ENCODE results near the gene KANSL1. TPM values are rescaled to one million over a fixed set of nuclear protein-coding genes. Genes with fewer than 3 reads are reported as not detected.

Gene KANSL1
- total and polyA plus RNA-seq, 2 of the 4 experiments (the other 2 are of a cell fraction) = 19.1 to 49.6 TPM

GRCh38 chr17:46126840-46127239, 66.4 kb downstream of the KANSL1 start:
- Histone ChIP-seq H3K27ac (ENCODE audit: insufficient read depth, low read length) (no peak overlapping the region), H3K9ac (ENCODE audit: low read depth, low read length) (no peak overlapping the region), H2AFZ (replicated peaks; ENCODE audit: low read length, poor library complexity) (no peak overlapping the region), H4K91ac (ENCODE audit: insufficient read depth, low read depth, low read length) (no peak overlapping the region), H3K9me1 (ENCODE audit: insufficient read depth, low read length) (peaks cover 22% of the 10 kb centered on the region), H4K5ac (ENCODE audit: low read depth, low read length) (no peak overlapping the region), H4K8ac (ENCODE audit: low read depth in 2 of 2, low read length in 2 of 2) (no peak overlapping the region), H2BK15ac (ENCODE audit: low read depth, low read length) (no peak overlapping the region), H3K4me2 (ENCODE audit: low read depth, low read length) (no peak overlapping the region), H3K79me1 (ENCODE audit: low read depth in 1 of 2, low read length in 2 of 2) (peaks cover 34 to 95% of the 10 kb centered on the region in 2 experiments), H2AK9ac (replicated peaks; ENCODE audit: low read depth, low read length, poor library complexity) (no peak overlapping the region), H3K56ac (ENCODE audit: extremely low read depth, insufficient read depth, low read length) (no peak overlapping the region), H3K4me3 (ENCODE audit: insufficient read depth, low read depth, low read length) (no peak overlapping the region), H3K4ac (ENCODE audit: low read depth, low read length) (no peak overlapping the region), H3K9me3 (ENCODE audit: control insufficient read depth, insufficient read depth, low read length) (no peaks in the 10 kb centered on the region), H3K18ac (ENCODE audit: low read depth, low read length) (no peak overlapping the region), H2AK5ac (ENCODE audit: low read depth, low read length) (no peak overlapping the region), H3K4me1 (ENCODE audit: control insufficient read depth, insufficient read depth, low read length) (peaks cover 9% of the 10 kb centered on the region), H2BK20ac (ENCODE audit: low read depth, low read length) (no peak overlapping the region), H3K27me3 (ENCODE audit: control insufficient read depth, insufficient read depth, low read length) (no peaks in the 10 kb centered on the region), H3K23ac (ENCODE audit: low read depth, low read length) (no peak overlapping the region), H2BK120ac (ENCODE audit: low read depth, low read length) (no peak overlapping the region), H2BK5ac (ENCODE audit: low read depth, low read length, poor library complexity, severe bottlenecking) (no peak overlapping the region), H3K36me3 (ENCODE audit: control insufficient read depth, insufficient read depth, low read length) (no peaks in the 10 kb centered on the region; the same call in 1 of the 2 replicates), H3K14ac (replicated peaks; ENCODE audit: low read depth, low read length) (no peak overlapping the region), H4K20me1 (ENCODE audit: insufficient read depth, low read length) (peaks cover 100% of the 10 kb centered on the region)
- ATAC-seq (ENCODE audit: low read depth) (no peak), DNase-seq (no peak)
- dilution Hi-C loops (cut with HindIII; ENCODE audit: low sequenced_read_pairs, unreplicated experiment) = no loop called here
- in situ Hi-C loops (cut with MboI; ENCODE audit: low sequenced_read_pairs) = no loop called here
- TF ChIP-seq CTCF (conservative IDR thresholded peaks at IDR 0.05; ENCODE audit: low read depth, low read length) (no peak), RFX5 (IDR thresholded peaks at IDR 0.05; ENCODE audit: low read depth, low read length) (no peak), USF2 (IDR thresholded peaks at IDR 0.05; ENCODE audit: low read depth, low read length) (no peak), MAFK (IDR thresholded peaks at IDR 0.05; ENCODE audit: low read depth, low read length) (no peak), CHD1 (IDR thresholded peaks at IDR 0.05; ENCODE audit: low read depth, low read length) (no peak), MAZ (IDR thresholded peaks at IDR 0.05; ENCODE audit: borderline replicate concordance, low read depth, low read length) (no peak), MXI1 (IDR thresholded peaks at IDR 0.05; ENCODE audit: borderline replicate concordance, low read depth, low read length) (no peak)
- BruUV-seq (replicated peaks) = no TSS peak
- intact Hi-C loops (cut with micrococcal nuclease) = loop anchor here (5.0 kb wide), 1 partner anchor 45 kb away; no protein-coding TSS in a partner anchor
- POLR2A ChIA-PET (ENCODE audit: unreplicated experiment) = no interaction called here
- CTCF ChIA-PET = no interaction called here
- no CpG with 5 or more reads among the region's 1 CpG for WGBS, 2 experiments (ENCODE audit: extremely low coverage in 2 of 2, insufficient read length in 1 of 2)

Data from IMR-90 (cell line).